AG08396 (cell line): ENCODE data around the gene PDPR.
"Not testable (repeated sequence)": the region's sequence is repeated elsewhere in the genome, so short reads cannot be mapped to it uniquely, and the experiment has no call there.

Source experiments
- DNase-seq: peaks from one replicate; pipeline ENCODE4 v3.0.0; 2012; ENCODE audit warnings: low spot score, mixed read lengths

Gene PDPR

DNA sequence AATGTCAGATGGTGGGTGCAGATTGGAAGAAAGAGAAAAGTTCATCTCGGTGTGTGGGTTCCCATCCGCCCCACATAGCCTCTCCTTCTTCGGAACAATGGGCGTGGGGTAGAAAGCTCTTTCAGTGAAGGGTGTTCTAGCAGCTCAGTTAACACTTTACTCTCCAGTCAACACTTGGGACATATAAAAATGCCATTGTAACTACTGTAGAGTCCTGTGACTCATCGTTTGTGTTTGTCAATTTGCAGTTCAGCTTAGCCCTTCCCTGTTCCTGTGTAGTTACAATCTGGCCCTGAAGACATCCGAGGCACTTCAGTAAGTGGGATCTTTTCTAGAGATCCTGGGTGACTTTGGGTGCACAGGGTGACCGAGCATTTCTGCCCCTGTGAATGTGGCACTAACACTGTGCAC lies 47.9 kb downstream of the PDPR start:
- peak; percentile 83 for DNase-seq

GRCh38 chr16:70163596-70163995 lies 49.5 kb downstream of the PDPR start:
- no peak for DNase-seq

DNA sequence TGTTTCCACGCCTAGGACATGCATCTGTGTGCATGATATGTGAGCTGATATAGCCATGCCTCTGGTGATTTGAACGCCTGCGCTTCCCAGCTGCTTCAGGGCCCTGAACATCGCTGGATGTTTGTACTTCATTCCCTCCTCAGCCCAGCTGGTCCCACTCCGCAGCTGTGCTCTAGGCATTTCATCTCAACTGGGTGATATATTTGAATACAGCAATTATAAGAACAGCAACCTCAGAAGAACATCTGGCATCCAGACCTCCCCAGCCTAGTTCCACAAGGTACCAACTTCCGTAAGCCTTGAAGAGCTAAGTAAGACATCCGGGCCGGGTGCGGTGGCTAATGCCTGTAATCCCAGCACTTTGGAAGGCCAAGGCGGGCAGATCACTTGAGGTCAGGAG lies 52.6 kb downstream of the PDPR start:
- DNase-seq, result not testable (repeated sequence)

DNA sequence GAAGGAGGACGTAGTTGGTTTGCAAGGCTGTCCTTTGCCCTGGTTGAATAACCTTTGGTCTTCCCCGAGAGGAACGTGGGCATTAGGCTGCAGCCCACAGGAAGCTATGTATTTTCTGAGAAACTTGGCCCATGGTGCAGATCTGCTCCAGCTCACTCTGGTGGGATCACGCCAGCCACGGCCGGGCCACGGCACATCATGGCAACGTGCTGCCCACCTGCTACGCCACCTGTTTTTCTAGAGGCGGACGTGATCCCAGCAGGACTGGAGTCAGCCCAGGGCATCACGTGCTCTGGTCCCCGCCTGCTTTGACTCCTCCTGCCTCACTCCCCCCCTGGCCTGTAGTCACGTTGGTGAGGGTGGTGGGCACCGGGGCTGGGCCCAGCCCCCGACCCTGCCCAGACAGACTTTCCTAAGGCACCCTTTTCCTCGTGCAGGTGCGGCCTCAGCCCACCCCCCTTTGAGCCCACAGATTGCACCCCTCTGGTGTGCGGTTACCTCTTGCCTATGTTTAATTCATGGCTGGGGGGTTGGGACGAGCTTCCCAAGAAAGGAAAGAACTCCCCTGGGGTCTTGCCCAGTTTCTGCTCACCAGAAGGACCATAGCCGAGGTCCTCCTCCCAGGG lies 59.2 kb downstream of the PDPR start, which contains the start of gene CLEC18C:
Gene CLEC18C (plus strand): TSS at position 576 of the 626 bp plus-strand sequence. CDS start 492 bp downstream, outside the sequence.
- DNase-seq, result not testable (repeated sequence)

- not testable (repeated sequence) for DNase-seq
These were observed 59.8 kb downstream of the PDPR start for GRCh38 chr16:70173916-70174315.

DNA sequence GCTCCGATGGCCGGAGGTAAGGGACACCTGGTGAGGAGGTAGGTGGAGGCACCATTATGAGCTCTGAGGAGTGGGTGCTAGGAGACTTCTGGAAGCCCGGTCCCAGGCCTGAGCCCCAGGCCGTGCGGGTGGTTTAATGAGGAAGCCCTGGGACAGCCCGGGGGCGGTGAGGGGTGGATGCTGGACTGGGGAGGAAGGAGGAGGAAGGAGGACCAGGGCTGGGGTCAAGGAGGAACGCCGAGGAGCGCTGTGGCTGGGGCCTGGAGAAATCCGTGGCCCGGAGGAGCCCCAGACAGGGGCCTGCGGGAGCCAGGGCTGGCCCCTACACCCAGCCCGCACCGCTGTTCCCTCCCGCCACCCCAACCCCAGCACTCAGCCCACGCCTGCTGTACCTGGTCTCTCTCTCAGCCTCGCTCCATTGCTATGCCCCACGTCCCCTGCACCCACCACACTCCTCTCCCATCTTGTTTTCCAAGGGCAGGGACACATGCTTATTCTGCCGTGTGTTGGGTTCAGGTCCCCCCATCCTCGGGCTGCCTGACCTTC lies 60.3 kb downstream of the PDPR start:
- not testable (repeated sequence) for DNase-seq

- DNase-seq, result not testable (repeated sequence)
These were observed 73.9 kb downstream of the PDPR start for GRCh38 chr16:70187858-70188607.

- DNase-seq, result not testable (repeated sequence)
These were observed 74.4 kb downstream of the PDPR start for GRCh38 chr16:70188608-70188915.

DNA sequence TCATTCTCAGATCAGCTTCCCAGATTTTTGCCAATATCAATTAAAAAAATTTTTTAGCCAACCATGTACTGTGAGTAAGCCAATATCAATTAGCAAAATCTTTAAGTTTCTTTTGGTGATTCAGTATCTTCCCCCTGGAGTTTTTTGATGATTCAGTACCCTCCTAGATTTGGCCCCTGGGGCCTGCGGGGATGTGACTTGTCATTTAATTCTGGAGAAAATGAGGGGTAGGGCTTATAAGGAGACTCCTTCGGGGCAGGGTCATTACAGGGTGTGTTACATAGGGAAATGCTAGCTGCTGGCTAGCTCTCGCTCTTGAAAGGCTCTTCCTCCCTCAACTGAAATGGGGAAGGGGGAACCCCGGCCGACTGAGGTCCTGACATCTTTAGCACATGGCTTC lies 76.4 kb downstream of the PDPR start:
- DNase-seq, result not testable (repeated sequence)

- not testable (repeated sequence) for DNase-seq
These were observed 82.7 kb downstream of the PDPR start for GRCh38 chr16:70196683-70197300.

DNA sequence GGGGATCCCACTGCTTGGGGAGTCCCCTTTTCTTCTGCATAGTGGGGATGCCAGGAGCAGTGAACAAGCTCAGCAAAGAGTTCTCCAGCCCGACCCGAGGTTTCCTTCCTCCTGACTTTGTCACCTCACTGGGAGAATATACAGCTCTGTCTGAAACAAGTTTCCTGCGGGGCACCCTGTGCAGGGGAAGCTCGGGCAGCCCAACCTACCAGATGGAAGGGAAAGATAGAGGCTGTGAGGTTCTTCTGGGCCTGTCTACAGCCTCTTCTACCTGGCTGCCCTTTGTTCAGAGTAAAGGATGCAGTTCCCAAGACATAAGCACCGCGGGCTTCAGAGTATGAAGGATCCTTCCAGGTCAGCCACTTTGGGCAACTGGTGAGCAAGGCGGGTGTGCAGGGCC lies 83.5 kb downstream of the PDPR start:
- not testable (repeated sequence) for DNase-seq

DNA sequence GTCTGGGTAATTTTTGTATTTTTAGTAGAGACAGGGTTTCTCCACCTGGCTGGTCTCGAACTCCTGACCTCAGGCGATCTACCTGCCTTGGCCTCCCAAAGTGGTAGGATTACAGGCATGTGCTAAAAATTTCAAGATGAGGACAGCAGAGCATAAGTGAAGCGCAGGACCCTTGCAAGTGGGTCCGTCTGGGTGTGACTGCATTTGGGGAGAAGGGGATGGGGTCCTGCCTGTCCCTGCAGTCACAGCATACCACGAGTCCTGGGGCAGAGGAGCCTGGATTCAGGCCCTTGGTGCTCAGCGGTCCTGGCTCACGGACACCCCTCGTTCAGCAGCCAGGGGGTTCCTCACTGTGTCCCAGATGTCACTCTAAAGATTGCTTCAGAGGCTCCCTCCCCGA lies 84.1 kb downstream of the PDPR start:
- DNase-seq, result not testable (repeated sequence)

- peak; percentile 4 for DNase-seq
These were observed 84.5 kb downstream of the PDPR start for GRCh38 chr16:70198666-70199065.

GRCh38 chr16:70199170-70199569 lies 85.0 kb downstream of the PDPR start:
- DNase-seq, result not testable (repeated sequence)

GRCh38 chr16:70200063-70200462 lies 85.9 kb downstream of the PDPR start:
- DNase-seq, result not testable (repeated sequence)

- DNase-seq, result not testable (repeated sequence)
These were observed 89.4 kb downstream of the PDPR start for GRCh38 chr16:70203508-70203907.

- not testable (repeated sequence) for DNase-seq
These were observed 89.9 kb downstream of the PDPR start for GRCh38 chr16:70204010-70204409.

DNA sequence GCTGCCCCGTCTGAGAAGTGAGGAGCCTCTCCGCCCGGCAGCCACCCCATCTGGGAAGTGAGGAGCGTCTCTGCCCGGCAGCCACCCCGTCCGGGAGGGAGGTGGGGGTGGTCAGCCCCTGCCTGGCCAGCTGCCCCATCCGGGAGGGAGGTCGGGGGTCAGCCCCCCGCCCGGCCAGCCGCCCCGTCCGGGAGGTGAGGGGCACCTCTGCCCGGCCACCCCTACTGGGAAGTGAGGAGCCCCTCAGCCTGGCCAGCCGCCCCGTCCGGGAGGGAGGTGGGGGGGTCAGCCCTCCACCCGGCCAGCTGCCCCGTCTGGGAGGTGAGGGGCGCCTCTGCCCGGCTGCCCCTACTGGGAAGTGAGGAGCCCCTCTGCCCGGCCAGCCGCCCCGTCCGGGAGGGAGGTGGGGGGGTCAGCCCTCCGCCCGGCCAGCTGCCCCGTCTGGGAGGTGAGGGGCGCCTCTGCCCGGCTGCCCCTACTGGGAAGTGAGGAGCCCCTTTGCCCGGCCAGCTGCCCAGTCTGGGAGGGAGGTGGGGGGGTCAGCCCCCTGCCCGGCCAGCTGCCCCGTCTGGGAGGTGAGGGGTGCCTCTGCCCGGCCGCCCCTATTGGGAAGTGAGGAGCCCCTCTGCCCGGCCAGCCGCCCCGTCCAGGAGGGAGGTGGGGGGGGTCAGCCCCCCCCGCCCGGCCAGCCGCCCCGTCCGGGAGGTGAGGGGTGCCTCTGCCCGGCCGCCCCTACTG lies 90.7 kb downstream of the PDPR start:
- not testable (repeated sequence) for DNase-seq

GRCh38 chr16:70206382-70206781 lies 92.2 kb downstream of the PDPR start:
- DNase-seq, result not testable (repeated sequence)
